NOMO-1 treated with DMSO at 0.1 percent for 48 hours (cell line): Measurements from ENCODE around the gene MRPL55.

ENCODE experiments used
- DNase-seq: peaks from one replicate; lab custom pipeline; 2025; ENCODE audit not compliant: unreplicated experiment; lab: John Stamatoyannopoulos, UW

Gene MRPL55

DNA sequence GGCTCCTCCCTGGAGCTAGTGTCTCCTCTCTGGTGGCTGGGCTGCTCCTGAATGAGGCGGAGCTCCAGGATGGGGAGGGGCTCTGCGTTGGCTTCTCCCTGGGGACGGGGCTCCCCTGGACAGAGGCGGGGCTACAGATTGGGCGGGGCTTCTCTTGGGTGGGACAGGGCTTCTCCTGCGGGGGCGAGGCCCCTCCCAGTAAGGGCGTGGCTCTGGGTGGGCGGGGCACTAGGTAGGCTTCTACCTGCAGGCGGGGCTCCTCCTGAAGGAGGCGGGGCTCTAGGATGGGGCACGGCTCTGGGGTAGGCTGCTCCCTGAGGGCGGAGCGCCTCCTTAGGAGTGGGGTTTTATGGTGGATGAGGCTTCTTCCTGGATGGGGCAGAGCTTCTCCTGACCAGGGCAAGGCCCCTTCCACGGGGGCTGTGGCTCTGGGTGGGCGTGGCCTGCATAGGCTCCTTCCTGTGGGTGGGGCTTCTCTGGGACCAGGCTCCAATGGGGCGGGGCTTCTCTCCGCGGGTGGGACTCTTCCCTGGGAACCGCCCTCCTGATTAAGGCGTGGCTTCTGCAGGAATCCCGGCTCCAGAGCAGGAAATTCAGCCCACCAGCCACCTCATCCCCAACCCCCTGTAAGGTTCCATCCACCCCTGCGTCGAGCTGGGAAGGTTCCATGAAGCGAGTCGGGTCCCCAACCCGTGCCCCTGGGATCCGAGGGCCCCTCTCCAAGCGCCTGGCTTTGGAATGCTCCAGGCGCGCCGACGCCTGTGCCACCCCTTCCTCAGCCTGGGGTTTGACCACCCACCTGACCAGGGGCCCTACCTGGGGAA lies 49.3 kb downstream of the MRPL55 start:
- DNase-seq: no peak

DNA sequence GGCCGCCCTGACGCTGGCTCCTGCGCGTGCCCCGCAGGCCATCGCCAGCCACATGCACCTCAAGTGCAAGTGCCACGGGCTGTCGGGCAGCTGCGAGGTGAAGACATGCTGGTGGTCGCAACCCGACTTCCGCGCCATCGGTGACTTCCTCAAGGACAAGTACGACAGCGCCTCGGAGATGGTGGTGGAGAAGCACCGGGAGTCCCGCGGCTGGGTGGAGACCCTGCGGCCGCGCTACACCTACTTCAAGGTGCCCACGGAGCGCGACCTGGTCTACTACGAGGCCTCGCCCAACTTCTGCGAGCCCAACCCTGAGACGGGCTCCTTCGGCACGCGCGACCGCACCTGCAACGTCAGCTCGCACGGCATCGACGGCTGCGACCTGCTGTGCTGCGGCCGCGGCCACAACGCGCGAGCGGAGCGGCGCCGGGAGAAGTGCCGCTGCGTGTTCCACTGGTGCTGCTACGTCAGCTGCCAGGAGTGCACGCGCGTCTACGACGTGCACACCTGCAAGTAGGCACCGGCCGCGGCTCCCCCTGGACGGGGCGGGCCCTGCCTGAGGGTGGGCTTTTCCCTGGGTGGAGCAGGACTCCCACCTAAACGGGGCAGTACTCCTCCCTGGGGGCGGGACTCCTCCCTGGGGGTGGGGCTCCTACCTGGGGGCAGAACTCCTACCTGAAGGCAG lies 50.0 kb downstream of the MRPL55 start:
- no peak for DNase-seq

- DNase-seq: no peak
Measured at GRCh38 chr1:228058172-228058948, 50.7 kb downstream of the MRPL55 start.
